ENCODE measurements around the gene CNIH3.

The CNIH3 gene

DNA sequence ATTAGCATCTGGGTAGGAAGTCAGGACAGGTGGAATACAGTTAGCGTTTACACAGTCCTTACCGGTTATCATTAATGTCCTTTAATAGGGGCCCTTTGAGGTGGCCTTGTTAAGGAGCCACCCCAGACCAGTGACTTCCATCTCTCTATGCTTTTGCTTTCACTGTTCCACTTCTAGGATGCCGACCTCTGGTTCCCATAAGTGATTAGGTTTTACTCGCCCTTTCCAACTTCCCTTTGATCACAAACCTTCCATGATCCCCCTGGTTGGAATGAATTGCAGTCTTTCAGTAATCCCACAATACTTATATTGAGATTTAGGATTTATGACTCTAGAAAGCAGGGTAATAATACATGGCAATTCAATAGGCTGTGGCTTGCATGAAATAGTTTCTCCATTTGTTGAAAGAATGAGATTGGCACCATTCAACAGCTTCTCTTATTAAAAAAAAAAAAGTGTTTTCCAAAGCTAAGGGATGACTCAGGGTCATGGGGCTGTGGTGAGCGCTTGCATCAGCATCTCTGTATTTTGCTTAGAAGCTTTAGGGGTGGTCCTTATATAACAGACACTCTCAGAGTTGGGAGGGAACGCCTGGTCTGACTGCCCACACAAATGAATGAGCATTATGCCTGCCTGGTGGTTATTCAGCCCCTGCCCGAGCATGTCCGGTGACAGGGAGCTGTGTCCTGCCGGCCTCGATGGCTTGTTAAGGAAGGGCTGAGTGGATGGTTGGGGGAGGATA, 110.5 kb downstream of the CNIH3 start:
- DNase-seq (ENCODE audit: low read depth, low spot score), result peak; percentile 95
- in situ Hi-C loops (cut with HindIII; ENCODE audit: low sequenced_read_pairs), result no loop called here
- H3K4me3 ChIP-seq (ENCODE audit: low read depth, low read length), result no peak overlapping the region
- no peak for TF ChIP-seq CTCF (IDR thresholded peaks at IDR 0.05; ENCODE audit: low read depth, low read length)

GRCh38 chr1:224727351-224728289, 111.5 kb downstream of the CNIH3 start:
- no peak for DNase-seq (ENCODE audit: low read depth, low spot score)
- no peak for TF ChIP-seq CTCF (IDR thresholded peaks at IDR 0.05; ENCODE audit: low read depth, low read length)
- in situ Hi-C loops (cut with HindIII; ENCODE audit: low sequenced_read_pairs), result no loop called here
- H3K4me3 ChIP-seq (ENCODE audit: low read depth, low read length), result no peak overlapping the region

DNA sequence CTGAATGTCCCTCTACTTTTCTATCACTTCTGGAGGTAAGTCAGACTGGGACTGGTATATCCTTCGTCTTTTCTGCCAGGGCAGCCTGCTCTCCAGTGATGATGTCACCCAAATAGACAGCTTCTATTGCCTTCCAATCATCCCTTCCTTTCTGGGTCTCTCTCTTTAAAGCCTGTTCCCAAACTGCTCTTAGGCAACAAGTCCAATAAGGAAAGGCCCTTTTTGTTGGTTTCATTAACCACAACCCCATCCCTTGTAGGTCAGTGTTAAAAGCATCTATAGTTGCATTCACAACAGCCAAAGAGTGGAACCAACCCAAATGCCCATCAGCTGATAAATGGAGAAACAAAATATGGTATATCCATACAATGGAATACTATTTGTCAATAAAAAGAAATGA, 114.4 kb downstream of the CNIH3 start:
- DNase-seq (ENCODE audit: low read depth, low spot score), result no peak
- no peak for TF ChIP-seq CTCF (IDR thresholded peaks at IDR 0.05; ENCODE audit: low read depth, low read length)
- in situ Hi-C loops (cut with HindIII; ENCODE audit: low sequenced_read_pairs), result no loop called here
- no peak overlapping the region for H3K4me3 ChIP-seq (ENCODE audit: low read depth, low read length)

DNA sequence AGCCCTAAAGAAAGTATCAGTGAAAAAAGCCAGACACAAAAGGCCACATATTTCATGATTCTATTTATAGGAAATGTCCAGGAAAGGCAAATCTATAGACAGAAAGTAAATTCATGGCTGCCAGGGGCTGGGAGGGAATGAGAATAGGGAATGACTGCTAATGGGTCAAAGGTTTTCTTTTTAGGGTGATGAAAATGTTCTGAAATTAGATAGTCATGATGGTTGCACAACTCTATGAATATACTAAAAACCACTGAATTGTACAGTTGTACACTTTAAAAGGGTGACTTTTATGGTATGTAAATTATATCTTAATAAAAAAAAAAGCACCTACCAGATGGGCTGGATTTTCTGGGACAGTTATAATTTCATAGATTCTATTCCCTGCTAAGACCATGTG, 114.8 kb downstream of the CNIH3 start:
- TF ChIP-seq CTCF (IDR thresholded peaks at IDR 0.05; ENCODE audit: low read depth, low read length), result no peak
- no peak overlapping the region for H3K4me3 ChIP-seq (ENCODE audit: low read depth, low read length)
- no peak for DNase-seq (ENCODE audit: low read depth, low spot score)
- in situ Hi-C loops (cut with HindIII; ENCODE audit: low sequenced_read_pairs), result no loop called here

DNA sequence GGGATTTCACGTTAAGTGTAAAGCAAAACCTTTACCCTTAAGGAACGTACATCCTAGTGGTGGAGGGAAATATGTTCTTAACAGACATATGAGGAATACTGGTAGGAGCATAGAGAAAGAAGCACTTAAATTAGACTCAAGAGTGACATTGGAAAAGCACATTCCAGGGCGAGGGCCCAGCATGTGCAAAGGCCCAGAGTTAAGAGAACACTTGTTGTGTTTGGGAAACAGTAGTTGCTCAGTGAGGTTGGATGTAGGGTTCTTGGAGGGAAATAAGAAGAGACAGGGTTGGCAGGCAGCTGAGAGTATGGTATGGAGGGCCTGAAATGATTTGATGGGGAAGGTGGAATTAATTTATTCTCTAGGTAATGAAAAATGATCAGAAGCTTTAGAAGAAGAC, 115.5 kb downstream of the CNIH3 start:
- H3K4me3 ChIP-seq (ENCODE audit: low read depth, low read length), result no peak overlapping the region
- in situ Hi-C loops (cut with HindIII; ENCODE audit: low sequenced_read_pairs), result no loop called here
- no peak for DNase-seq (ENCODE audit: low read depth, low spot score)
- no peak for TF ChIP-seq CTCF (IDR thresholded peaks at IDR 0.05; ENCODE audit: low read depth, low read length)

DNA sequence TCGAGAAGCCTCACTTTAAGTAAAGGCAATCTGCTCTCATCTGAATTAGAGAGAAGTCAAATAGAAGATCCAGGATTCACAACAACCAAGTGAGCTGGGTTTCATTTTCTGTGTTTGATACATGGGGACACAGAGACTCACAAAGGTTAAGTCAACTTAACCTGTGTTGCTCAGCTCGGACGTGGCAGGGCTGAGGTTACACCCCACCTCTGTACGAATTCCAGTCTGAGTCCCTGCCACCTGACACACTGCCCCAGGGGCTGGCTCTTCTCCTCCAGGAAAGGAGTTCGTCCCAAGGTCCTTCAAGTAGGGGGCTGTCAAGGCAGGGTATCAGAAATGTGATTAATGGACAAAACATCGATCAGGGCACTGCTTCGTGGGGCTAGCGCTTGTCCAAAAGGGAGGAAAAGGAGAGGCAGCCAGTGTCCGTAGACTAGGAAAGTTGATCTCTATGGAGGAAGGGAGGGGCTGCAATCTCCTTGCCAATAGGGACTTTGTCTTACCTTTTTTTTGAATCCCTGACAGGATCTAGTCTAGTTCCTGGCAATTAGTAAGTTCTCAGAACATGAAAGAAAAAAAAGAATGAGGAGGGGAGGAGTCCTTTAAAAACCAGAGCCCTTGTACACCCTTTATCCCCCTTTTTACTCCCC, 116.4 kb downstream of the CNIH3 start:
- no peak for DNase-seq (ENCODE audit: low read depth, low spot score)
- TF ChIP-seq CTCF (IDR thresholded peaks at IDR 0.05; ENCODE audit: low read depth, low read length), result no peak
- in situ Hi-C loops (cut with HindIII; ENCODE audit: low sequenced_read_pairs), result no loop called here

More for the DNA sequence above, 116.4 kb downstream of the CNIH3 start:
- H3K4me3 ChIP-seq (ENCODE audit: low read depth, low read length), result no peak overlapping the region

All from astrocyte of the spinal cord (primary cell).